Spinal cord (tissue), 10 donors: ENCODE measurements around the gene RFT1. TPM values are rescaled to one million over a fixed set of nuclear protein-coding genes. Genes with fewer than 3 reads are reported as not detected.

Experiments
- DNase-seq, 6 donors: peaks; one replicate each; pipeline versions ENCODE4 v3.0.0 to v3.0.0-alpha.2; 2013 to 2015; ENCODE audit warnings: low spot score in 6 of 6, low read depth in 4 of 6
- H3K27ac ChIP-seq: one replicate; pipeline ENCODE4 v1.5.1; 2013; ENCODE audit warnings: low read depth, low read length, control low read depth
- H3K27me3 ChIP-seq: one replicate; pipeline ENCODE4 v1.6.1; 2013; ENCODE audit warnings: low read length; ENCODE audit not compliant: control insufficient read depth, insufficient read depth
- H3K36me3 ChIP-seq: one replicate; pipeline ENCODE4 v1.6.1; 2013; ENCODE audit warnings: low read length; ENCODE audit not compliant: control insufficient read depth, insufficient read depth
- H3K4me1 ChIP-seq: one replicate; pipeline ENCODE4 v1.6.1; 2013; ENCODE audit warnings: low read length; ENCODE audit not compliant: control insufficient read depth, insufficient read depth
- H3K4me3 ChIP-seq: one replicate; pipeline ENCODE4 v1.5.1; 2013; ENCODE audit warnings: low read depth, low read length, control low read depth
- H3K9me3 ChIP-seq: one replicate; pipeline ENCODE4 v1.6.1; 2013; ENCODE audit warnings: low read length; ENCODE audit not compliant: control insufficient read depth, insufficient read depth
- WGBS: methylation state at CpG from one replicate; pipeline ENCODE4 v1.1.5; 2013; ENCODE audit warnings: missing lambda C conversion rate; ENCODE audit not compliant: insufficient coverage; 5-methylcytosine and 5-hydroxymethylcytosine counted together
- polyA plus RNA-seq, 2 donors: library from polyadenylated mRNA; unstranded; fragments of 120-200 nt; gene quantifications; one replicate each; pipeline ENCODE4 v1.2.1, GENCODE V29; 2013; ENCODE audit not compliant: insufficient read length in 2 of 2
- total RNA-seq, 2 donors: library from RNA; depleted of rRNA in 1 of 2; stranded (reverse); fragments of 120-200 nt in 1 of 2; fragments of >200 nt in 1 of 2; gene quantifications; one replicate each; pipeline versions ENCODE4 v1.2.3 to v1.2.4, GENCODE V29; 2013 to 2014
- donor health status: healthy.

RFT1 gene
- total and polyA plus RNA-seq, 4 donors, result 10.8 to 18.3 (median 14.7) TPM

GRCh38 chr3:53150247-53151085 lies 20.2 kb upstream of the RFT1 start:
- no peak for DNase-seq
- WGBS, result 83% methylated on average over 7 of the region's 7 CpGs
- H3K27ac ChIP-seq, result no peak overlapping the region
- no peaks in the 10 kb centered on the region for H3K9me3 ChIP-seq
- no peak overlapping the region for H3K4me3 ChIP-seq
- H3K4me1 ChIP-seq, result peaks cover 18% of the 10 kb centered on the region
- H3K36me3 ChIP-seq, result no peaks in the 10 kb centered on the region
- H3K27me3 ChIP-seq, result no peaks in the 10 kb centered on the region

GRCh38 chr3:53149699-53150098 lies 19.5 kb upstream of the RFT1 start:
- no peaks in the 10 kb centered on the region for H3K36me3 ChIP-seq

GRCh38 chr3:53149006-53149690 lies 18.9 kb upstream of the RFT1 start:
- Histone ChIP-seq H3K27ac (no peak overlapping the region), H3K4me3 (no peak overlapping the region), H3K9me3 (no peaks in the 10 kb centered on the region), H3K27me3 (no peaks in the 10 kb centered on the region), H3K36me3 (no peaks in the 10 kb centered on the region), H3K4me1 (peaks cover 10% of the 10 kb centered on the region)
- no peak for DNase-seq
- WGBS, result 87% methylated on average over 4 of the region's 13 CpGs

More at GRCh38 chr3:53149699-53150098, 19.5 kb upstream of the RFT1 start:
- no peak overlapping the region for H3K27ac ChIP-seq
- peaks cover 10% of the 10 kb centered on the region for H3K4me1 ChIP-seq
- 78% methylated on average over 4 of the region's 4 CpGs for WGBS
- no peak overlapping the region for H3K4me3 ChIP-seq
- H3K9me3 ChIP-seq, result no peaks in the 10 kb centered on the region
- no peak for DNase-seq
- no peaks in the 10 kb centered on the region for H3K27me3 ChIP-seq

- DNase-seq, result no peak
- H3K27ac ChIP-seq, result no peak overlapping the region
- H3K4me3 ChIP-seq, result no peak overlapping the region
- H3K9me3 ChIP-seq, result no peaks in the 10 kb centered on the region
- H3K27me3 ChIP-seq, result no peaks in the 10 kb centered on the region
- no peaks in the 10 kb centered on the region for H3K36me3 ChIP-seq
- peaks cover 10% of the 10 kb centered on the region for H3K4me1 ChIP-seq
- WGBS, result 90% methylated on average over 2 of the region's 2 CpGs
Observed at GRCh38 chr3:53147903-53148400, 17.7 kb upstream of the RFT1 start.

GRCh38 chr3:53147151-53147902 lies 17.1 kb upstream of the RFT1 start:
- H3K4me3 ChIP-seq, result no peak overlapping the region
- 76% methylated on average over 9 of the region's 11 CpGs for WGBS
- no peaks in the 10 kb centered on the region for H3K36me3 ChIP-seq
- no peaks in the 10 kb centered on the region for H3K27me3 ChIP-seq
- no peak for DNase-seq
- peaks cover 10% of the 10 kb centered on the region for H3K4me1 ChIP-seq
- H3K9me3 ChIP-seq, result no peaks in the 10 kb centered on the region
- H3K27ac ChIP-seq, result no peak overlapping the region

GRCh38 chr3:53146319-53146891 lies 16.2 kb upstream of the RFT1 start:
- Histone ChIP-seq H3K4me1 (peaks cover 10% of the 10 kb centered on the region), H3K9me3 (no peaks in the 10 kb centered on the region), H3K4me3 (no peak overlapping the region), H3K36me3 (no peaks in the 10 kb centered on the region), H3K27me3 (no peaks in the 10 kb centered on the region), H3K27ac (no peak overlapping the region)
- 46% methylated on average over 6 of the region's 7 CpGs for WGBS
- peak in 1 of 6 donors; percentile 22 for DNase-seq

GRCh38 chr3:53145713-53146080 lies 15.5 kb upstream of the RFT1 start:
- Histone ChIP-seq H3K9me3 (no peaks in the 10 kb centered on the region), H3K27ac (no peak overlapping the region), H3K36me3 (no peaks in the 10 kb centered on the region), H3K4me3 (no peak overlapping the region), H3K27me3 (no peaks in the 10 kb centered on the region), H3K4me1 (peaks cover 10% of the 10 kb centered on the region)
- DNase-seq, result no peak
- 90% methylated on average over 2 of the region's 3 CpGs for WGBS

- Histone ChIP-seq H3K27ac (no peak overlapping the region), H3K27me3 (no peaks in the 10 kb centered on the region), H3K4me3 (no peak overlapping the region), H3K4me1 (peaks cover 10% of the 10 kb centered on the region), H3K36me3 (no peaks in the 10 kb centered on the region), H3K9me3 (no peaks in the 10 kb centered on the region)
- no peak for DNase-seq
- WGBS, result 84% methylated on average over 6 of the region's 11 CpGs
Observed at GRCh38 chr3:53144862-53145712, 14.9 kb upstream of the RFT1 start.
